GM21381 (cell line): ENCODE data around the gene NAP1L4.
"Not testable (repeated sequence)": the region's sequence is repeated elsewhere in the genome, so short reads cannot be mapped to it uniquely, and the experiment has no call there.

ENCODE experiments used
- ATAC-seq: cut with Tn5 transposase; IDR thresholded peaks from one replicate; pipeline ENCODE4 v1.9.1; 2021; ENCODE audit warnings: mild to moderate bottlenecking, moderate library complexity; ENCODE audit not compliant: unreplicated experiment

NAP1L4 gene

GRCh38 chr11:2911785-2912391 is 80.2 kb downstream of the NAP1L4 start:
- no peak for ATAC-seq

GRCh38 chr11:2911088-2911784 is 80.9 kb downstream of the NAP1L4 start:
- no peak for ATAC-seq

GRCh38 chr11:2910401-2910955 is 81.7 kb downstream of the NAP1L4 start:
- no peak for ATAC-seq

GRCh38 chr11:2909133-2909902 is 82.8 kb downstream of the NAP1L4 start:
- ATAC-seq, result no peak

GRCh38 chr11:2908130-2908529 is 84.0 kb downstream of the NAP1L4 start:
- ATAC-seq, result no peak

GRCh38 chr11:2905299-2905698 is 86.8 kb downstream of the NAP1L4 start:
- ATAC-seq, result not testable (repeated sequence)

- ATAC-seq, result no peak
These were observed 87.7 kb downstream of the NAP1L4 start for GRCh38 chr11:2904153-2905052.

- no peak for ATAC-seq
These were observed 88.5 kb downstream of the NAP1L4 start for GRCh38 chr11:2903672-2904011.

- ATAC-seq, result peak; percentile 9
These were observed 89.1 kb downstream of the NAP1L4 start for GRCh38 chr11:2902784-2903671.

GRCh38 chr11:2901854-2902783 is 90.0 kb downstream of the NAP1L4 start:
- ATAC-seq, result peak; percentile 95

GRCh38 chr11:2901196-2901796 is 90.8 kb downstream of the NAP1L4 start:
- ATAC-seq, result no peak

GRCh38 chr11:2899080-2899783 is 92.9 kb downstream of the NAP1L4 start:
- ATAC-seq, result no peak

GRCh38 chr11:2898366-2899079 is 93.6 kb downstream of the NAP1L4 start:
- ATAC-seq, result no peak

- ATAC-seq, result no peak
These were observed 95.1 kb downstream of the NAP1L4 start for GRCh38 chr11:2897048-2897447.

- no peak for ATAC-seq
These were observed 96.1 kb downstream of the NAP1L4 start for GRCh38 chr11:2896047-2896446.
